ENCODE data around the gene MYO16.
"Not testable (repeated sequence)": the region's sequence is repeated elsewhere in the genome, so short reads cannot be mapped to it uniquely, and the experiment has no call there.

MYO16 gene

DNA sequence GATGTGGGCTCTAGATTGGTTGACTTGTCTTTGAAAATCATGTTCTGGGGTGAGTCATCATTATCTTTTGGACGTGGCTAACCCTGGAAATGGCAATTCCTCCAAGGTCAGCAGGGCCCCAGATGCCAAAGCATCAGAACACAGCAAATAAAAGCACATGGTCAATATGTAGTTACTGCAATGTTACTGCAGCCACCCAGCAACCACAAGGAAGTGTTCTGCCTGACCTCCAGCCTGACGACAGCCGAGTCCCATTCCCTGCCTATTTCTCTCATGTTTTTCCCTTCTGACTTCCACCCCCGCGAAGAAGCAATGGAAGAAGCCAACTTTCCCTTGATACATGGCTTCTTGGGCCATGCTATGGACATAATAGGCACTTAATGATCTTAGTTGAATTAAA lies 579.1 kb downstream of the MYO16 start:
- Mint-ChIP-seq H3K9me3 (no peaks in the 10 kb centered on the region), H3K27me3 (peaks cover 2% of the 10 kb centered on the region), H3K27ac (no peak overlapping the region), H3K4me1 (no peaks in the 10 kb centered on the region), H3K4me3 (no peak overlapping the region), H3K36me3 (no peaks in the 10 kb centered on the region)
- no peak for ATAC-seq (ENCODE audit: low read depth)
- no peak for DNase-seq (ENCODE audit: low spot score in 2 of 2)

DNA sequence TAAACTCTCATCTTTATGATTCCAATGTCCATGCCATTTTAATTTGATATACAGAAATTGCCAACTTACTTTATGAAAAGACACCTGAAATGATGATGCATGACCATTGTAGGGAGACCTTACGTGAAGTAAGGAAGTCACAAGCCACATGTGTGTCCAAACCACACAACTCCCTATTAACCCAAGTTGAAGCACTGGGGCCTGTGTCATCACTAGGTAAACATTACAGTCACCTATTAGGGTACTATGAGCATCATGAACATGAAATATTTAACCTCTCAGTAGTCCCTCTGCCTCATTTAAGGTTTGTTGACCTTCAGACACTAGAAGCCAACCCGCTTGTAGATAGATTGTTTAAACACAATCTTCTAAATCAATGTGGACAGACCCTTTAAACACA lies 580.1 kb downstream of the MYO16 start:
- Mint-ChIP-seq H3K27me3 (peaks cover 2% of the 10 kb centered on the region), H3K4me3 (no peak overlapping the region), H3K4me1 (no peaks in the 10 kb centered on the region), H3K27ac (no peak overlapping the region), H3K36me3 (no peaks in the 10 kb centered on the region), H3K9me3 (no peaks in the 10 kb centered on the region)
- DNase-seq (ENCODE audit: low spot score in 2 of 2) (no peak), ATAC-seq (ENCODE audit: low read depth) (no peak)

DNA sequence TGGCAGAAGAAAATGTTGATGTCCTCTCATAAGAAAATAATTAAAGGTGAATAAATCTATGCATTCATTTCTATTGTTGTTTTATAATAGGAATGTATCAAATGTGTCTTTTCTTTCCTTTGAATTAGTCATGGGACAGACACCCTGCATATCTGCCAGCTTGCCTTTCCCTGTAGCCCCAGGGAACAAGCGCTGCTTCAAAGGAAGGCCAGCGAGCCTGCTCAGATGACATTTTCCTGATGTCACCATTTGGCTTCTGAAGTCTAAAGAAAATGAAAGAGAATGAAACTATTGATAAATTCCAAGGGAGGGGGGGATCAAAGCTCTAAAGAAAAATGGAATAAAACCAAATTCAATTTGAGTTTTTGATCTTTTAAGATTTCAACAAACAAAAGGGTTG lies 582.2 kb downstream of the MYO16 start:
- no peak for ATAC-seq (ENCODE audit: low read depth)
- Mint-ChIP-seq H3K27ac (no peak overlapping the region), H3K9me3 (no peaks in the 10 kb centered on the region), H3K4me3 (no peak overlapping the region), H3K36me3 (no peaks in the 10 kb centered on the region), H3K27me3 (peaks cover 2% of the 10 kb centered on the region), H3K4me1 (no peaks in the 10 kb centered on the region)
- DNase-seq (ENCODE audit: low spot score in 2 of 2), result no peak

GRCh38 chr13:109212650-109213049 lies 583.2 kb downstream of the MYO16 start:
- Mint-ChIP-seq H3K9me3 (no peaks in the 10 kb centered on the region), H3K36me3 (no peaks in the 10 kb centered on the region), H3K4me1 (no peaks in the 10 kb centered on the region), H3K4me3 (no peak overlapping the region), H3K27me3 (peaks cover 2% of the 10 kb centered on the region), H3K27ac (no peak overlapping the region)
- ATAC-seq (ENCODE audit: low read depth), result no peak
- no peak for DNase-seq (ENCODE audit: low spot score in 2 of 2)

DNA sequence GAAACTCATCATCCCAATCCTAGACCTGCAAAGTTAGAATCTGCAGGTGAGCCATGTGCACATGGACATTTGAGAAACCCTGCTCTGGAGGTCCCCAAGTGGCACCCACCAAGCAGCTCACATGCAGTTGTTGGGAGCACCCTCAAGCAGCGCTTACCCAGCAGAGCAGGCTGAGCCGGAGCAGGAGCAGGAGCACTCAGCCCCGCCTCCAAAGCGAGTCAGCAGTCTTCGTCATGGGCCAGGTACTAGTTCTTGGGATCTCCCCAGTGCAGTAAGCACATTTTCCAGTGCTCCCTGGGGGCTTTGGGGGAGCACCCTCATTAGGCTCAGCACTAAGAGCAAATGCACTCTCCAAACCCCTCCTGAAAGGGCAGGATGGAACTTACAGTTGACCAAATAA lies 584.3 kb downstream of the MYO16 start:
- Mint-ChIP-seq H3K9me3 (no peaks in the 10 kb centered on the region), H3K4me3 (no peak overlapping the region), H3K4me1 (no peaks in the 10 kb centered on the region), H3K36me3 (no peaks in the 10 kb centered on the region), H3K27me3 (peaks cover 2% of the 10 kb centered on the region), H3K27ac (no peak overlapping the region)
- no peak for DNase-seq (ENCODE audit: low spot score in 2 of 2)
- no peak for ATAC-seq (ENCODE audit: low read depth)

DNA sequence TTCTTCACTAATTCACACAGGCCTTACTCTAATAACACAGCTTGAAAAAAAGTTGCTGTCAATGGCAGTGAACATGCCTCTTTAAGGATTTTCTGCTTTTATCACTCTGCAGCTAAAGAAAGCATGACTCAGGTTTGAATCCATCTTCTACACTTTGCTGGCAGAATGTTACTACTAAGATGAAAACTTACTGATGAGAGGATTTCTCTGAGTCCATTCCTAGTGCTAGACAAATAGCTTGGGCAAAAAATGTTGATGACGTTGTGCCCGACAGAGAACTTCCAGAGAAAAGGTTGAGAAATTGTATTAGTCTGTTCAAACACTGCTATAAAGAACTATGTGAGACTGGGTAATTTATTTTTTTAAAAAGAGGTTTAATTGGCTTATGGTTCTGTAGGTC lies 585.0 kb downstream of the MYO16 start:
- Mint-ChIP-seq H3K27ac (no peak overlapping the region), H3K36me3 (no peaks in the 10 kb centered on the region), H3K9me3 (no peaks in the 10 kb centered on the region), H3K4me3 (no peak overlapping the region), H3K4me1 (no peaks in the 10 kb centered on the region), H3K27me3 (peaks cover 2% of the 10 kb centered on the region)
- no peak for ATAC-seq (ENCODE audit: low read depth)
- no peak for DNase-seq (ENCODE audit: low spot score in 2 of 2)

GRCh38 chr13:109215377-109215776 lies 586.0 kb downstream of the MYO16 start:
- H3K27ac Mint-ChIP-seq, result no peak overlapping the region
- H3K4me1 Mint-ChIP-seq, result no peaks in the 10 kb centered on the region
- ATAC-seq (ENCODE audit: low read depth) (no peak), DNase-seq (ENCODE audit: low spot score in 2 of 2) (no peak)
- no peak overlapping the region for H3K4me3 Mint-ChIP-seq
- peaks cover 2% of the 10 kb centered on the region for H3K27me3 Mint-ChIP-seq
- H3K36me3 Mint-ChIP-seq, result no peaks in the 10 kb centered on the region
- no peaks in the 10 kb centered on the region for H3K9me3 Mint-ChIP-seq

GRCh38 chr13:109217510-109217909 lies 588.1 kb downstream of the MYO16 start:
- H3K27ac Mint-ChIP-seq; H3K4me3 Mint-ChIP-seq; ATAC-seq (ENCODE audit: low read depth); H3K36me3 Mint-ChIP-seq; DNase-seq (ENCODE audit: low spot score in 2 of 2); H3K9me3 Mint-ChIP-seq; H3K27me3 Mint-ChIP-seq; H3K4me1 Mint-ChIP-seq: not testable (repeated sequence)

DNA sequence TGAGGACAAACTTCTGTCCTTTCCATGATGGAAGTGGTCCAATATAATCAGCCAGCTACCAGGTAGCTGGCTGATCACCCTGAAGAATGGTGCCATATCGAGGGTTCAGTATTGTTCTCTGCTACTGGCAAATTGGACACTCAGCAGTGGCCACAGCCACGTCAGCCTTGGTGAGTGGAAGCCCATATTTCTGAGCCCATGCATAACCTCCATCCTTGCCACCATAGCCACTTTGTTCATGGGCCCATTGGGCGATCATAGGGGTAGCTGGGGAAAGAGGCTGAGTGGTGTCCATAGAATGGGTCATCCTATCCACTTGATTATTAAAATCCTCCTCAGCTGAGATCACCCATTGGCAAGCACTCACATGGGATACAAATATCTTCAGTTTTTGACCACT lies 591.2 kb downstream of the MYO16 start:
- DNase-seq (ENCODE audit: low spot score in 2 of 2) (no peak), ATAC-seq (ENCODE audit: low read depth) (no peak)
- Mint-ChIP-seq H3K36me3 (peaks cover 2% of the 10 kb centered on the region), H3K4me1 (no peaks in the 10 kb centered on the region), H3K9me3 (peaks cover 6% of the 10 kb centered on the region), H3K4me3 (no peak overlapping the region), H3K27ac (no peak overlapping the region), H3K27me3 (peaks cover 2% of the 10 kb centered on the region)

- H3K9me3 Mint-ChIP-seq, result peaks cover 6% of the 10 kb centered on the region
- no peak overlapping the region for H3K27ac Mint-ChIP-seq
- H3K27me3 Mint-ChIP-seq, result peaks cover 2% of the 10 kb centered on the region
- no peaks in the 10 kb centered on the region for H3K4me1 Mint-ChIP-seq
- ATAC-seq (ENCODE audit: low read depth) (no peak), DNase-seq (ENCODE audit: low spot score in 2 of 2) (no peak)
- peaks cover 2% of the 10 kb centered on the region for H3K36me3 Mint-ChIP-seq
- no peak overlapping the region for H3K4me3 Mint-ChIP-seq
Observed at GRCh38 chr13:109224033-109224432, 594.6 kb downstream of the MYO16 start.

DNA sequence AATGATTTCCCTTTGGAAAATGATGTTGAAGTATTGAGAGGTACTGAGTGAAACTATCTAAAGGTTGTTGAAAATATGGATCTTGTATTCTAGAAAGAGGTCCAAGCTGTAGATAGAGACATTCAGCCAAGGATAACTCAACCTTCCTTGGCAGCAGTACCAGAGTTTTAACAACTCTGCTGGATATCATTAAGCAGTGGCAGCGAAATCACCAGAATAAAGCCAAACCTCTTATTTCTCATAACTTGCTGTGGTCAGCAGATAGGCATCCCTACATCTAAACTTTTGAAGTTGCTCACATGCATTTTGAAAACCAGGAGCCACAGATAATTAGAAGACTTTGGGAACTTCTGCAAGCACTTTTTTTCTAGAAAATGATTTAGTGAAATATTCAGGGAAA lies 597.2 kb downstream of the MYO16 start:
- H3K27ac Mint-ChIP-seq, result no peak overlapping the region
- H3K36me3 Mint-ChIP-seq, result peaks cover 2% of the 10 kb centered on the region
- no peak for DNase-seq (ENCODE audit: low spot score in 2 of 2)
- H3K27me3 Mint-ChIP-seq, result peaks cover 2% of the 10 kb centered on the region
- H3K4me1 Mint-ChIP-seq, result no peaks in the 10 kb centered on the region
- ATAC-seq (ENCODE audit: low read depth), result no peak
- H3K4me3 Mint-ChIP-seq, result no peak overlapping the region
- peaks cover 12% of the 10 kb centered on the region for H3K9me3 Mint-ChIP-seq

DNA sequence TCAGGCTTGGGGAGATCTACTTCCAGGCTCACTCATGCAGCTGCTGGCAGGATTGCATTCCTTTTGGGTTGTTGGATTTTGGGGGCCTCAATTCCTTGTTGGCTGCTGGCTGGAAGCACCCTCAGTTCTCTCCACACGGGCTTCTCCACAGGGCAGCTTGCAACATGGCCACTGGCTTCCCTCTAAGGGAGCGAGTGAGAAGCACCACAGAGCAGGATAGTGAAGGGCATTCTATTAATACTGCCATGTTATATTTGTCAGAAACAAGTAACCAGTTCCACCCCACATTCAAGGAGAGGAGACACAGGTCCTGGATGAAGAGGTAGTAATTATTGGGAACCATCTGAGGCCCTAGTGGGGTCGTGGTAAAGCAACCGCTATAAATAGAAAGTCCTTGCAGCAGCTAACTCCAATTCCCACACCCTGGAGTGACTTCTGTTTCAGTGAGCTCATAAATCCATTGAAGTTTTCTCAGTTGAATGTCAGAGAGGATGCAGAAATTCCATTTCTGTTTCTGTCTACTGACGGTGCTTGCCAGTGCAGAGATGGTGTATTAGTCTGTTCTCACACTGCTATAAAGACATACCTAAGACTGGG lies 598.0 kb downstream of the MYO16 start:
- Mint-ChIP-seq H3K4me1 (no peaks in the 10 kb centered on the region), H3K4me3 (no peak overlapping the region), H3K9me3 (peaks cover 12% of the 10 kb centered on the region), H3K36me3 (peaks cover 2% of the 10 kb centered on the region), H3K27ac (no peak overlapping the region), H3K27me3 (peaks cover 2% of the 10 kb centered on the region)
- ATAC-seq (ENCODE audit: low read depth), result no peak
- DNase-seq (ENCODE audit: low spot score in 2 of 2), result no peak

- Mint-ChIP-seq H3K27ac (no peak overlapping the region), H3K9me3 (peaks cover 12% of the 10 kb centered on the region), H3K4me3 (no peak overlapping the region), H3K27me3 (peaks cover 2% of the 10 kb centered on the region), H3K4me1 (no peaks in the 10 kb centered on the region), H3K36me3 (peaks cover 2% of the 10 kb centered on the region)
- ATAC-seq (ENCODE audit: low read depth) (no peak), DNase-seq (ENCODE audit: low spot score in 2 of 2) (no peak)
Observed at GRCh38 chr13:109228211-109228610, 598.8 kb downstream of the MYO16 start.

DNA sequence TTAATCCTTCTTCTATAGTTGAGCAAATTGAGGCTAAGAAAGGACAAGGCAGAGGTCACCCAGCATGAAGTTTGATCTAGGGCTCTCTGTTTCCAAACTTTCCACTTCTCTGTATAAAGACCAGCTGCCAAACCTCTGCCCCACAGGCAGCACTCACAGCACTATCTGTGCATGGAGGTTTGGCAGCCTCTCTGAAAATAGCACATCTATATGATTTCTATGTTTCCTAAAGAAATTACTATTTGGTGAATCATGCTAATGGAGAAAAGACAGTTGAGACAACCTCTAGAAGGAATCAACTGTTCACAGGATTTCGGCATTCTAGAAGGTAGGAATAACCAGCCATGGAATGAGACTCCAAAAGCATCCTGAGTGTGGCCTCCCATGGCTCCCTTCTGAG lies 602.5 kb downstream of the MYO16 start:
- Mint-ChIP-seq H3K27me3 (no peaks in the 10 kb centered on the region), H3K4me3 (no peak overlapping the region), H3K4me1 (no peaks in the 10 kb centered on the region), H3K27ac (no peak overlapping the region), H3K36me3 (no peaks in the 10 kb centered on the region), H3K9me3 (peaks cover 6% of the 10 kb centered on the region)
- no peak for ATAC-seq (ENCODE audit: low read depth)
- DNase-seq (ENCODE audit: low spot score in 2 of 2), result no peak

GRCh38 chr13:109233293-109233692 lies 603.9 kb downstream of the MYO16 start:
- no peak overlapping the region for H3K27ac Mint-ChIP-seq
- H3K4me3 Mint-ChIP-seq, result no peak overlapping the region
- H3K36me3 Mint-ChIP-seq, result no peaks in the 10 kb centered on the region
- no peaks in the 10 kb centered on the region for H3K27me3 Mint-ChIP-seq
- peaks cover 6% of the 10 kb centered on the region for H3K9me3 Mint-ChIP-seq
- no peak for ATAC-seq (ENCODE audit: low read depth)
- DNase-seq (ENCODE audit: low spot score in 2 of 2), result no peak
- no peaks in the 10 kb centered on the region for H3K4me1 Mint-ChIP-seq
